Measurements from ENCODE around the gene ATG101.

- TF ChIP-seq CTCF (IDR thresholded peaks at IDR 0.05; ENCODE audit: low read depth, low read length, poor library complexity, severe bottlenecking) (no peak), EZH2phosphoT487 (IDR thresholded peaks at IDR 0.05; ENCODE audit: borderline replicate concordance, low read length) (no peak)
These were observed 12.8 kb downstream of the ATG101 start for GRCh38 chr12:52082669-52082987.
